Stomach smooth muscle (tissue), 2 donors: ENCODE measurements around the gene TMEFF1.

Experiments
- H3K27ac ChIP-seq: one replicate; pipeline ENCODE4 v1.7.0; 2013; ENCODE audit warnings: mild to moderate bottlenecking, low read length, inconsistent platforms
- H3K27me3 ChIP-seq, 2 donors: one replicate each; pipeline ENCODE4 v1.7.0; 2013; ENCODE audit warnings: low read length in 2 of 2; ENCODE audit not compliant: insufficient read depth in 2 of 2, control insufficient read depth in 1 of 2
- H3K36me3 ChIP-seq, 2 donors: one replicate each; pipeline ENCODE4 v1.7.0; 2013; ENCODE audit warnings: low read length in 2 of 2; ENCODE audit not compliant: control insufficient read depth in 2 of 2, insufficient read depth in 2 of 2
- H3K4me1 ChIP-seq: one replicate; pipeline ENCODE4 v1.7.0; 2013; ENCODE audit warnings: low read length; ENCODE audit not compliant: control insufficient read depth, insufficient read depth
- H3K4me3 ChIP-seq, 2 donors: one replicate each; pipeline ENCODE4 v1.7.0; 2013; ENCODE audit warnings: low read length in 2 of 2
- H3K9ac ChIP-seq, 2 donors: one replicate each; pipeline ENCODE4 v1.7.0; 2013; ENCODE audit warnings: low read length in 2 of 2, mild to moderate bottlenecking in 1 of 2
- H3K9me3 ChIP-seq, 2 donors: one replicate each; pipeline ENCODE4 v1.7.0; 2013; ENCODE audit warnings: low read length in 2 of 2; ENCODE audit not compliant: control insufficient read depth in 2 of 2
- donor health status: healthy.
- donor health status: Pancreatic carcinoma.

The TMEFF1 gene

GRCh38 chr9:100449420-100449819, 23.5 kb upstream of the TMEFF1 start:
- Histone ChIP-seq H3K4me3 (no peak overlapping the region), H3K36me3 (peaks cover 6 to 16% of the 10 kb centered on the region in 2 donors), H3K27me3 (no peaks in the 10 kb centered on the region), H3K9ac (no peak overlapping the region), H3K27ac (no peak overlapping the region), H3K9me3 (no peaks in the 10 kb centered on the region), H3K4me1 (no peaks in the 10 kb centered on the region)

- Histone ChIP-seq H3K36me3 (peaks cover 6 to 16% of the 10 kb centered on the region in 2 donors), H3K4me3 (no peak overlapping the region), H3K9ac (no peak overlapping the region), H3K27me3 (no peaks in the 10 kb centered on the region), H3K27ac (no peak overlapping the region), H3K9me3 (no peaks in the 10 kb centered on the region), H3K4me1 (peaks cover 6% of the 10 kb centered on the region)
Measured at GRCh38 chr9:100452894-100453293, 20.1 kb upstream of the TMEFF1 start.

- Histone ChIP-seq H3K4me1 (peaks cover 6% of the 10 kb centered on the region), H3K27me3 (no peaks in the 10 kb centered on the region), H3K36me3 (peaks cover 6 to 13% of the 10 kb centered on the region in 2 donors), H3K9me3 (no peaks in the 10 kb centered on the region), H3K27ac (no peak overlapping the region), H3K4me3 (no peak overlapping the region), H3K9ac (no peak overlapping the region)
Measured at GRCh38 chr9:100455470-100455869, 17.5 kb upstream of the TMEFF1 start.

GRCh38 chr9:100457517-100457916, 15.4 kb upstream of the TMEFF1 start:
- no peak overlapping the region for H3K4me3 ChIP-seq
- H3K9me3 ChIP-seq: no peaks in the 10 kb centered on the region
- H3K4me1 ChIP-seq: peaks cover 6% of the 10 kb centered on the region
- H3K9ac ChIP-seq: no peak overlapping the region
- H3K27ac ChIP-seq: no peak overlapping the region
- peaks cover 6 to 8% of the 10 kb centered on the region in 2 donors for H3K36me3 ChIP-seq
- no peaks in the 10 kb centered on the region for H3K27me3 ChIP-seq

- peaks cover 6% of the 10 kb centered on the region for H3K4me1 ChIP-seq
- H3K27ac ChIP-seq: no peak overlapping the region
- no peak overlapping the region for H3K9ac ChIP-seq
- no peaks in the 10 kb centered on the region for H3K36me3 ChIP-seq
- no peaks in the 10 kb centered on the region for H3K27me3 ChIP-seq
- H3K9me3 ChIP-seq: no peaks in the 10 kb centered on the region
- H3K4me3 ChIP-seq: no peak overlapping the region
Measured at GRCh38 chr9:100459963-100460362, 13.0 kb upstream of the TMEFF1 start.

- Histone ChIP-seq H3K27me3 (no peaks in the 10 kb centered on the region), H3K9ac (no peak overlapping the region), H3K4me1 (no peaks in the 10 kb centered on the region), H3K36me3 (no peaks in the 10 kb centered on the region), H3K4me3 (no peak overlapping the region), H3K27ac (no peak overlapping the region), H3K9me3 (no peaks in the 10 kb centered on the region)
Measured at GRCh38 chr9:100465274-100465673, 7.7 kb upstream of the TMEFF1 start.

GRCh38 chr9:100465761-100466160, 7.2 kb upstream of the TMEFF1 start:
- no peak overlapping the region for H3K27ac ChIP-seq
- no peak overlapping the region for H3K9ac ChIP-seq
- no peaks in the 10 kb centered on the region for H3K36me3 ChIP-seq
- no peak overlapping the region for H3K4me3 ChIP-seq
- H3K9me3 ChIP-seq: no peaks in the 10 kb centered on the region
- H3K27me3 ChIP-seq: no peaks in the 10 kb centered on the region
- no peaks in the 10 kb centered on the region for H3K4me1 ChIP-seq

- H3K4me3 ChIP-seq: no peak overlapping the region
- no peaks in the 10 kb centered on the region for H3K4me1 ChIP-seq
- H3K36me3 ChIP-seq: no peaks in the 10 kb centered on the region
- no peak overlapping the region for H3K9ac ChIP-seq
- no peaks in the 10 kb centered on the region for H3K9me3 ChIP-seq
- H3K27ac ChIP-seq: no peak overlapping the region
- H3K27me3 ChIP-seq: no peaks in the 10 kb centered on the region
Measured at GRCh38 chr9:100466171-100466828, 6.6 kb upstream of the TMEFF1 start.

GRCh38 chr9:100466829-100467221, 6.1 kb upstream of the TMEFF1 start:
- no peaks in the 10 kb centered on the region for H3K27me3 ChIP-seq
- H3K4me1 ChIP-seq: no peaks in the 10 kb centered on the region
- H3K27ac ChIP-seq: no peak overlapping the region

GRCh38 chr9:100468041-100468440, 4.9 kb upstream of the TMEFF1 start:
- Histone ChIP-seq H3K27me3 (no peaks in the 10 kb centered on the region), H3K4me3 (no peak overlapping the region), H3K9ac (no peak overlapping the region), H3K9me3 (no peaks in the 10 kb centered on the region), H3K27ac (no peak overlapping the region), H3K4me1 (no peaks in the 10 kb centered on the region), H3K36me3 (no peaks in the 10 kb centered on the region)

More at GRCh38 chr9:100466829-100467221, 6.1 kb upstream of the TMEFF1 start:
- Histone ChIP-seq H3K4me3 (no peak overlapping the region), H3K9ac (no peak overlapping the region), H3K9me3 (no peaks in the 10 kb centered on the region), H3K36me3 (no peaks in the 10 kb centered on the region)

GRCh38 chr9:100472268-100472667, 681 bp upstream of the TMEFF1 start:
- Histone ChIP-seq H3K9me3 (no peaks in the 10 kb centered on the region), H3K4me3 (no peak overlapping the region), H3K4me1 (peaks cover 10% of the 10 kb centered on the region), H3K27me3 (peaks cover 8% of the 10 kb centered on the region in 2 donors), H3K27ac (no peak overlapping the region), H3K9ac (no peak overlapping the region), H3K36me3 (no peaks in the 10 kb centered on the region)
